Fibroblast of gingiva (primary cell): ENCODE results near the gene FAM117A.
A peak's percentile ranks its signal among the peaks of the same experiment; 100 is the strongest.

ENCODE experiments used
- DNase-seq: peaks from one replicate; pipeline ENCODE4 v3.0.0-alpha.2; 2011; ENCODE audit warnings: low read depth

The FAM117A gene

GRCh38 chr17:49707608-49708514 is 56.1 kb downstream of the FAM117A start, which contains the start of gene SLC35B1:
TSS of gene SLC35B1 (minus strand) at chr17:49707964. CDS start at chr17:49707833, 131 bp downstream.
- peak; percentile 99 for DNase-seq

- DNase-seq, result no peak
These were observed 56.7 kb downstream of the FAM117A start for GRCh38 chr17:49707246-49707607.

GRCh38 chr17:49705254-49705653 is 58.7 kb downstream of the FAM117A start:
- no peak for DNase-seq

- DNase-seq, result peak; percentile 54
These were observed 60.2 kb downstream of the FAM117A start for GRCh38 chr17:49703557-49704277.

DNA sequence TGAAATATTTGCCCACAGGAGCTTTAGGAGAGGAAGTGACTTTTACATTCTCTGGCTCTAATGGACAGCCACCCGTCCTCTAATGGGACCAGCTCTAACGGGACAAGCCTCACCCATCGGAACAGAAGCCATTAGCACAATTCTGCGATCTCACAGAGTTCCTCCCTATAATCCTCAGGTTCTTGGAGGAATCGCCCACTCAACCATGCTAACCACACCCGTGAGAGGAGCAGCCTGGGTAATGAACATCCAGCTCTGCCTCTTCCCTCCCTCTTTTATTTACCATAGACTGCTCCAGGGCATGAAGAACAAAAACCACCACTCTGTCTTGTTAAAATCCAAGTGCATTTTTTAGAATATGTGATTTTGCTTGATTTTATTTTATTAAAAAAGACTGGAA is 63.0 kb downstream of the FAM117A start:
- no peak for DNase-seq

DNA sequence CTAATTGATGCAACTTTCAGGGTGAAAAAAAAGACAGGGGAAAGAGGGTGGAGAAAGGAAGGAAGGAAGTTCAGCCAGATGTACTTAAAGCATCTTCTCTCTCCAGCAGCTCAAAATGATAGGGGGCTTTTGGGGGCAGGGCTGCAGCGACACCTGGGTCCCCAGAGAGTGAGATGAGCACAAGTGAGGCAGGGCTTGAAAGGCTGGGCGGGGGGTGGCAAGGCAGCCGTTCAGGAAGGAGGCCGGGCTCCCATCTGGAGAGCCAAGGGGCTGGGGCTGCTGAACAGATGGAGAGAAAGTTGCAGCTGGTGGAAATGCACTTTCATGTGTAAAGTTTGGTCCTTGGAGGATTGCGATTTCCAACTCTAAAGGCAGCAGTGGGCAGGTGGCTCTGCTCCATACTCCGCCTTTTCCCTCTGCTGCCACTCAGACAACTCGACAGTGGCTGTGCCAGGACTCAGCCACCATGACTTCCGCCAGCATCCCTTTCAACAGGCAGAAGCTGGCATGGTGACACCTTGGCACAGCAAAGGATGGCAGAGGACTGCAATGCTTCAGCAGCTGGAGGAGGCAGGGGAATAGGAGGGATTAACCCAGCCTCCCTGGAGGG is 63.9 kb downstream of the FAM117A start:
- DNase-seq, result no peak

DNA sequence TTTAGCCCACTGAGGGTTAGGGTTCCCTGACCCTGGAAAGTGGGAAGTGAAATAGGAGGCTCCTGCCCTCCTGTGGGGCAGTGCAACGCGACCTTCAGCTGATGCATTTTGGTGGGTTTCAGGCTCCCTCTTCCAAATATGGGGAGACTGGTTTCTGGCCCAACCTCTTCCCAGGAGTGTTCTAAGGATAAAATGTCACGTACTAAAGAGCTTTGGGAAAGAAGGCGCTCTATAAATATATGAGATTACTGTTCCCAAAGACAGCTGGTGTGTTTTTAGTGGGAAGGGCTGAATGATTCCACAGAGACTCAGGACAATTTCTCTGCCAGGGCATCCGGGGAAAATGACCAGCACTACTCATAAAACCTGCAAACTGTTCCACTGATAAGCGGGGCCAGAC is 65.9 kb downstream of the FAM117A start:
- DNase-seq, result no peak

DNA sequence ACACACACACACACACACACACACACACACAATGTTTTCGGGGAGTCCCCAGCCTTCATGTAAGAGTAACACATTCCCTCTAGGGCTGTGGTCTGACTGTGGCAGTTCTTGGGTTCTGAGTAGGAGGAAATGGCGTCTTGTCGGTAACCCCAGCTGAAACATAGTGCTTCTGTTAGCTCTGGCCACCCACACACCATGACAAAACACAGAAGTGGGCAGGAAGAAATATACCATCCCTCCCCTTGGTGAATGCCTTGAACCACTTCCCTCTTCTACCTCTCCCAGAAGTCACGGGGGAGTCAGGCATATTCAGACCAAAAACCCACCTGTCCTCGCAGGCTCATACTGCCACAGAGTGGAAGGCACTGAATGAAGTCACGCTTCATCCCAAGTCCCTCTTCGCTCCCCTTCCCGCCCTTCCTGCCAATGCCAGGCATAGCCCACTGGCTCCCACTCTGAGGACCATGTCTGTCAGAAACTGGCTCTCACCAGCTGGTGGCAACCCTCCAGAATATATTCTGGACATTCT is 67.6 kb downstream of the FAM117A start:
- no peak for DNase-seq

DNA sequence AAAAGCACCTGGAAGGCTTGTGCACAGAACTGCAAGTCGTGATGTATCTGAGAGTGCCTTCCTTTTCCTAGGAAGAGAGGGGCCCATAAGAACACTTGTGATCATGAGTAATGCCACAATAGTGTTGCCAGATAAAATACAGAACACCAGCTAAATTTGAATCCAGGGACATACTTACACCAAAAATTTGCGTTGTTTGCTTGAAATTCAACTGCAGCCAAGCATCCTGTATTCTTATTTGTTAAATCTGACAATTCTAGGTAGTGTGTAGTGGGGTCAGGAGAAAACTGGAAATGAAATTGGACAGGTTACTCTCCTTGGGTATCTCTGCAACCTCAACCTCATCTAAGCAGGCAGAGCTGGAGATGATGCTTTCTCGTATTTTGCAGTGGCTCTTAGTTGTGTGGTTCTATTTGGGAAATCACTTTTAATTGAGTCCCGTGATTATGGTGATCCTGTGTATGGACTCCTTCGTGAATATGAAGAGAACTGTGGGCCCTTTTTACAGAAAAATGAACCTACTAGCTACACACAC is 68.2 kb downstream of the FAM117A start:
- no peak for DNase-seq

DNA sequence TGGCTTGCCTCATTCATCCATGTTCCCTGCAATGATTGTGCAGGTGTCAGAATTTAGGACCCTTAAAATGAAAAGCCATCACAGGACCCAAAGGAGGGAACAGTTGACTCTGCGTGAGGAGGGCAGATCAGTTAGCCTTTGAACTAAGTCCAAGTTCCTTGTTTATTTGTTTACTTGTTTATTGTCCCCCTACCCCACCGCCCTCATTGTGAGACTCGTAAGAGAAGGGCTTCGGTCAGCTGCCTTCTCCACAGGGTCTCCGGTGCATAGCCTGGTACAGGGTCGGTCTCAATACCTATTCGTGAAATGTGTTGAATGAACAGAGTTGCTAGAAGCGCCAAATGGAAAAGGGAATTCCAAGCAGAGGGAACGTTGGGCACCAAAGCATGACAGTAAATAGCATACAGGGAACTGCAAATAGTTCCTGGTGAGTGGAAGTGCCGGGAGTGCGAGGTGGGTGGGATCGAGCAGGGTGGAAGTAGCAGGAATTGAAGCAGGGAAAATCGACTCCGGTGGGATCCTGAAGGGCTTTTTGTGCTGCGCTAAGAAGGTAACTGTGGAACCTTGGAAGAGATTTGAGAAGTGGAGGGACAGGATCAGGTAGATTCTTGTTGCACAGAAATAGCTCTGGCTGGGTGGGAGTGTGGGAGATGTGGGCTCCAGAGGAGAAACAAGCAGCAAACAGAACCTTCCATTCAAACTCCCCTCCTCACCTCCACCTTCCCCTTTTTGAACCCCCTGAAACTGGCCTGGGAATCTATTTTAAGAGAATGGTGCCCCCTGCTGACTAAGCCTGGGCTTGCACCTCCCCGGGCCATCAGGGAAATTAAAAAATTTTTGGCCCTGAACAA is 68.9 kb downstream of the FAM117A start:
- DNase-seq, result no peak

- no peak for DNase-seq
These were observed 71.2 kb downstream of the FAM117A start for GRCh38 chr17:49692751-49693150.

- DNase-seq, result no peak
These were observed 72.2 kb downstream of the FAM117A start for GRCh38 chr17:49691677-49692191.

GRCh38 chr17:49691086-49691676 is 72.8 kb downstream of the FAM117A start:
- DNase-seq, result no peak

- no peak for DNase-seq
These were observed 73.7 kb downstream of the FAM117A start for GRCh38 chr17:49690256-49690655.

GRCh38 chr17:49688848-49689247 is 75.1 kb downstream of the FAM117A start:
- DNase-seq, result no peak

- no peak for DNase-seq
These were observed 75.9 kb downstream of the FAM117A start for GRCh38 chr17:49687878-49688491.

- DNase-seq, result no peak
These were observed 82.6 kb downstream of the FAM117A start for GRCh38 chr17:49681106-49681979.

DNA sequence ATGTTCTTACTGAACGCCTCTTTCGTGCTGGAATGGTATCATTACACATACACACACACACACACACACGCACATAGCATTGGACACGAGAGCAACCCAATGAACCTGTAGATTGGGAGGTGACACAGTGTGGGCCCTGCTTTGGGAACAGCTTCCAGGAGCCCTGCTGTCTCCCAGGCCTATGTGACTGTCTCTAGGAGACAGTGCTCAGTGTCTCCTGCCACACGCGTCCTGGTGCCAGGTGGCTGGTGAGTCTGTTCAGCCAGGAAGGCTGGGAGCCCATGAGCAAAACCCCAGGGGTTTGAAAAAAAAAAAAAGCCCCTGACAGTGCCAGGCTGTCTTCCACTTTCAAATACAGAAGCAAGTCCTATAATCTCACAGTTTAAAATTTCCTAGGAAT is 83.6 kb downstream of the FAM117A start:
- no peak for DNase-seq
